ENCODE measurements around the gene SLAMF1. TPM values are rescaled to one million over a fixed set of nuclear protein-coding genes. Genes with fewer than 3 reads are reported as not detected.

The SLAMF1 gene
- total RNA-seq, 4 donors from 2014 or later: 0.57 to 5.0 (median 0.95) TPM

DNA sequence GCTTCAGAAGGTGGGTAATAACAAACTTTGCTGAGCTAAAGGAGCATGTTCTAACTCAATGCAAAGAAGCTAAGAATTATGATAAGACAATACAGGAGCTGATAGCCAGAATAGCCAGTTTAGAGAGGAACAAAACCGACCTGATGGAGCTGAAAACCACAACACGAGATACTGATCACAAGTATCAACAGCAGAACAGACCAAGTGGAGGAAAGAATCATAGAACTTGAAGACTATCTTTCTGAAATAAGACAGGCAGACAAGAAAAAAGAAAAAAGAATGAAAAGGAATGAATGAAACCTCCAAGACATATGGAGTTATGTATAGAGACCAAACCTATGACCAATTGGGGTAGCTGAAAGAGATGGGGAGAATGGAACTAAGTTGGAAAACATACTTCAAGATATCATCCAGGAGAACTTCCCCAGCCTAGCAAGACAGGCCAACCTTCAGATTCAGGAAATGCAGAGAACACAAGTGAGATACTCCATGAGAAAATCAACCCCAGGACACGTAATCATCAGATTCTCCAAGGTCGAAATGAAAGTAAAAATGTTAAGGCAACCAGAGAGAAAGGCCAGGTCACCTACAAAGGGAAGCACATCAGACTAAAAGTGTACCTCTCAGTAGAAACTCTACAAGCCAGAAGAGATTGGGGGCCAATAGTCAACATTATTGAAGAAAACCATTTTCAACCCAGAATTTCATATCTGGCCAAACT lies 88.0 kb downstream of the SLAMF1 start:
- H3K9me3 ChIP-seq: peaks cover 0 to 15% (median 10%) of the 10 kb centered on the region in 4 donors

More for the DNA sequence above, 88.0 kb downstream of the SLAMF1 start:
- 78% methylated on average over 4 of the region's 4 CpGs for WGBS
- DNase-seq (ENCODE audit: extremely low spot score): no peak
- TF ChIP-seq POLR2A (IDR thresholded peaks at IDR 0.05; ENCODE audit: low read depth): no peak
- no peak for TF ChIP-seq EP300 (IDR thresholded peaks at IDR 0.05)
- TF ChIP-seq, protein P1, sequence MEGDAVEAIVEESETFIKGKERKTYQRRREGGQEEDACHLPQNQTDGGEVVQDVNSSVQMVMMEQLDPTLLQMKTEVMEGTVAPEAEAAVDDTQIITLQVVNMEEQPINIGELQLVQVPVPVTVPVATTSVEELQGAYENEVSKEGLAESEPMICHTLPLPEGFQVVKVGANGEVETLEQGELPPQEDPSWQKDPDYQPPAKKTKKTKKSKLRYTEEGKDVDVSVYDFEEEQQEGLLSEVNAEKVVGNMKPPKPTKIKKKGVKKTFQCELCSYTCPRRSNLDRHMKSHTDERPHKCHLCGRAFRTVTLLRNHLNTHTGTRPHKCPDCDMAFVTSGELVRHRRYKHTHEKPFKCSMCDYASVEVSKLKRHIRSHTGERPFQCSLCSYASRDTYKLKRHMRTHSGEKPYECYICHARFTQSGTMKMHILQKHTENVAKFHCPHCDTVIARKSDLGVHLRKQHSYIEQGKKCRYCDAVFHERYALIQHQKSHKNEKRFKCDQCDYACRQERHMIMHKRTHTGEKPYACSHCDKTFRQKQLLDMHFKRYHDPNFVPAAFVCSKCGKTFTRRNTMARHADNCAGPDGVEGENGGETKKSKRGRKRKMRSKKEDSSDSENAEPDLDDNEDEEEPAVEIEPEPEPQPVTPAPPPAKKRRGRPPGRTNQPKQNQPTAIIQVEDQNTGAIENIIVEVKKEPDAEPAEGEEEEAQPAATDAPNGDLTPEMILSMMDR (IDR thresholded peaks at IDR 0.05): no peak
- no peak for TF ChIP-seq POLR2AphosphoS5 (IDR thresholded peaks at IDR 0.05)
- no peak overlapping the region for H3K4me3 ChIP-seq
- H3K36me3 ChIP-seq: no peaks in the 10 kb centered on the region
- intact Hi-C loops (cut with DNase I): no loop called here
- H3K4me1 ChIP-seq: no peaks in the 10 kb centered on the region
- H3K27ac ChIP-seq (replicated peaks in 1 of 4): no peak overlapping the region
- H3K27me3 ChIP-seq: no peaks in the 10 kb centered on the region

Other genes starting within 250 kb of the SLAMF1 start
- 1 to 10 TPM; 1.2 to 5.8 (median 3.7) TPM for gene VANGL2, start 246.5 kb downstream of the SLAMF1 start, total RNA-seq
- gene SLAMF6, start 123.8 kb downstream of the SLAMF1 start, total RNA-seq: 1 to 10 TPM in 2 of 4 donors, under 1 TPM in 2; 0.19 to 1.4 (median 0.87) TPM
- gene CD84, start 67.5 kb downstream of the SLAMF1 start, total RNA-seq: 1 to 10 TPM; 2.7 to 7.3 (median 4.7) TPM
- 10 to 100 TPM in 1 of 4 donors, 1 to 10 TPM in 3; 1.1 to 14.6 (median 2.6) TPM for gene CD48, start 64.8 kb upstream of the SLAMF1 start, total RNA-seq
- 1 to 10 TPM in 1 of 4 donors, under 1 TPM in 3; 0.06 to 1.3 (median 0.47) TPM for gene SLAMF7, start 92.2 kb upstream of the SLAMF1 start, total RNA-seq
- under 1 TPM in 2 of 4 donors, not detected in 2; 0.26 to 0.66 TPM for gene LY9, start 149.1 kb upstream of the SLAMF1 start, total RNA-seq
- gene CD244, start 215.8 kb upstream of the SLAMF1 start, total RNA-seq: under 1 TPM in 3 of 4 donors, not detected in 1; 0.13 to 0.83 (median 0.34) TPM
- gene ITLN1, start 238.1 kb upstream of the SLAMF1 start, total RNA-seq: 1 to 10 TPM in 1 of 4 donors, under 1 TPM in 1, not detected in 2; 0.66 to 2.2 TPM